H1 (cell line): ENCODE results near the gene AHNAK2.

Experiments
- CTCF ChIP-seq, 3 experiments: IDR thresholded peaks; 1 replicate in 2 of 3; 2 replicates in 1 of 3; pipeline versions ENCODE4 v1.5.1 to v1.6.1; 2011; ENCODE audit warnings: low read length in 3 of 3, mild to moderate bottlenecking in 3 of 3, inconsistent platforms in 2 of 3, low read depth in 1 of 3, moderate library complexity in 1 of 3; ENCODE audit not compliant: insufficient read depth in 1 of 3; ENCODE audit errors: control extremely low read depth in 1 of 3
- EP300 ChIP-seq, 2 experiments: IDR thresholded peaks; 1 replicate in 1 of 2; 2 replicates in 1 of 2; pipeline ENCODE4 v1.6.1; 2011 to 2012; ENCODE audit warnings: low read depth in 2 of 2, low read length in 2 of 2, mild to moderate bottlenecking in 2 of 2, borderline replicate concordance in 1 of 2, inconsistent platforms in 1 of 2, moderate library complexity in 1 of 2
- GABPA ChIP-seq: IDR thresholded peaks from 2 replicates; pipeline ENCODE4 v1.6.1; 2011; ENCODE audit warnings: mild to moderate bottlenecking, low read length, moderate library complexity, borderline replicate concordance; ENCODE audit not compliant: insufficient read depth
- MAX ChIP-seq: IDR thresholded peaks from 2 replicates; pipeline ENCODE4 v1.6.1; 2012; ENCODE audit warnings: inconsistent platforms
- POLR2A ChIP-seq, 2 experiments: IDR thresholded peaks; 1 replicate in 1 of 2; 2 replicates in 1 of 2; pipeline ENCODE4 v1.6.1; 2011; ENCODE audit warnings: low read depth in 2 of 2, low read length in 2 of 2, mild to moderate bottlenecking in 2 of 2; ENCODE audit errors: control extremely low read depth in 1 of 2
- RAD21 ChIP-seq, 2 experiments: IDR thresholded peaks in 1 of 2; conservative IDR thresholded peaks in 1 of 2; 2 replicates each; pipeline ENCODE4 v1.6.1; 2011; ENCODE audit warnings: low read depth in 2 of 2, low read length in 2 of 2, improper control_type of control experiment in 1 of 2, inconsistent platforms in 1 of 2, mild to moderate bottlenecking in 1 of 2, moderate library complexity in 1 of 2
- RBBP5 ChIP-seq: IDR thresholded peaks from 2 replicates; pipeline ENCODE4 v1.7.1; 2012; ENCODE audit warnings: low read depth, mild to moderate bottlenecking, inconsistent platforms, low read length, moderate library complexity, borderline replicate concordance
- RFX5 ChIP-seq: IDR thresholded peaks from 2 replicates; pipeline ENCODE4 v1.6.1; 2011; ENCODE audit warnings: low read depth, low read length, improper control_type of control experiment, borderline replicate concordance
- RNF2 ChIP-seq: fragments of 200-900, 300-1000 bp; sonication (generic); IDR thresholded peaks from 2 replicates; pipeline ENCODE4 v1.7.1; 2016; ENCODE audit warnings: borderline replicate concordance, low read depth, mild to moderate bottlenecking, antibody characterized with exemption, low read length; ENCODE audit not compliant: poor library complexity, severe bottlenecking; ENCODE audit errors: missing control alignments
- SIN3A ChIP-seq, 2 experiments: IDR thresholded peaks in 1 of 2; conservative IDR thresholded peaks in 1 of 2; 2 replicates each; pipeline ENCODE4 v1.6.1; 2011 to 2012; ENCODE audit warnings: low read length in 2 of 2, improper control_type of control experiment in 1 of 2, low read depth in 1 of 2, mild to moderate bottlenecking in 1 of 2
- YY1 ChIP-seq: IDR thresholded peaks from 2 replicates; pipeline ENCODE4 v1.6.1; 2011; ENCODE audit warnings: low read depth, mild to moderate bottlenecking, low read length
- ZNF274 ChIP-seq: IDR thresholded peaks from 2 replicates; pipeline ENCODE4 v1.7.0; 2012; ENCODE audit warnings: low read length, borderline replicate concordance; ENCODE audit errors: extremely low read depth
- TF ChIP-seq, protein P1 (sequence below): IDR thresholded peaks from 2 replicates; pipeline ENCODE4 v1.6.1; 2012; ENCODE audit warnings: low read length, inconsistent platforms

DNA sequence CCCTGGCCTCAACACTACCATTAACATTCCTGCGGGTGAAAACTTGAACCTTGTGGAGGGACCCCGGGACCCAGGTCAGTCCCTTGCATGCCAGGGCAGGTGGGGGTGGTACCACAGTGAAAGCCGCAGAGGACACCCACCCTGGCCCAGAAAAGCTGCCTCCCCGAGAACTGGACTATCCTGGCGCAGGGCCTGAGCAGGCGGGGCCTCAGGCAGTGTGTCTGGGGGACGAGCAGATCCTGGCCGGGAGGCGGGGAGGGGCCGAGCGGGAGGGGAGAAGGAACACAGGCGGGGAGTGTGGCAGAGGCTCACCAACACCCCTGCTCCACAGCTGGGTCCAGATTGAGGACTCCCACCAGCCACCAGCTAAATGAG is 10.0 kb downstream of the AHNAK2 start:
- TF ChIP-seq ZNF274, result no peak
- no peak for TF ChIP-seq EP300 (IDR thresholded peaks at IDR 0.05; ENCODE audit: borderline replicate concordance in 1 of 2, low read depth in 2 of 2, low read length in 2 of 2)
- no peak for TF ChIP-seq GABPA
- TF ChIP-seq CTCF (IDR thresholded peaks at IDR 0.05; ENCODE audit: control extremely low read depth in 1 of 3, insufficient read depth in 1 of 3, low read depth in 1 of 3, low read length in 3 of 3), result no peak
- no peak for TF ChIP-seq SIN3A (conservative IDR thresholded peaks at IDR 0.05 in 1 of 2, IDR thresholded peaks at IDR 0.05 in 1 of 2; ENCODE audit: low read depth in 1 of 2, low read length in 2 of 2)
- TF ChIP-seq, protein P1, sequence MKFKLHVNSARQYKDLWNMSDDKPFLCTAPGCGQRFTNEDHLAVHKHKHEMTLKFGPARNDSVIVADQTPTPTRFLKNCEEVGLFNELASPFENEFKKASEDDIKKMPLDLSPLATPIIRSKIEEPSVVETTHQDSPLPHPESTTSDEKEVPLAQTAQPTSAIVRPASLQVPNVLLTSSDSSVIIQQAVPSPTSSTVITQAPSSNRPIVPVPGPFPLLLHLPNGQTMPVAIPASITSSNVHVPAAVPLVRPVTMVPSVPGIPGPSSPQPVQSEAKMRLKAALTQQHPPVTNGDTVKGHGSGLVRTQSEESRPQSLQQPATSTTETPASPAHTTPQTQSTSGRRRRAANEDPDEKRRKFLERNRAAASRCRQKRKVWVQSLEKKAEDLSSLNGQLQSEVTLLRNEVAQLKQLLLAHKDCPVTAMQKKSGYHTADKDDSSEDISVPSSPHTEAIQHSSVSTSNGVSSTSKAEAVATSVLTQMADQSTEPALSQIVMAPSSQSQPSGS, result no peak
- TF ChIP-seq RAD21 (IDR thresholded peaks at IDR 0.05 in 1 of 2, conservative IDR thresholded peaks at IDR 0.05 in 1 of 2; ENCODE audit: low read depth in 2 of 2, low read length in 2 of 2), result no peak
- TF ChIP-seq MAX, result no peak
- no peak for TF ChIP-seq RNF2
- TF ChIP-seq RFX5, result no peak
- TF ChIP-seq POLR2A (IDR thresholded peaks at IDR 0.05; ENCODE audit: control extremely low read depth in 1 of 2, low read depth in 2 of 2, low read length in 2 of 2), result no peak
- TF ChIP-seq YY1, result no peak
- TF ChIP-seq RBBP5, result no peak
